H1 (cell line): ENCODE measurements around the gene EAPP. TPM values are rescaled to one million over a fixed set of nuclear protein-coding genes. Genes with fewer than 3 reads are reported as not detected.

Experiments used
- CTCF ChIA-PET: fragments of 300-600 bp; sonication (Branson Sonifier 250); formaldehyde crosslinking; loops from one replicate; lab custom pipeline; 2021; ENCODE audit not compliant: partially characterized antibody; lab: Charles Lee
- POLR2A ChIA-PET: fragments of 300-600 bp; sonication (Branson Sonifier 250); formaldehyde crosslinking; loops from one replicate; lab custom pipeline; 2021; ENCODE audit warnings: inconsistent platforms; ENCODE audit not compliant: partially characterized antibody; lab: Charles Lee
- DNase-seq, 2 experiments: peaks; one replicate each; pipeline versions ENCODE4 v3.0.0 to v3.0.0-alpha.2; 2010 to 2022; ENCODE audit warnings: low spot score in 2 of 2, low read depth in 1 of 2, mixed read lengths in 1 of 2
- FAIRE-seq: peaks from 2 replicates; lab custom pipeline; 2011; peaks lifted over from hg19 to GRCh38; lab: Jason Lieb, UNC
- H2AFZ ChIP-seq: 2 replicates; pipeline ENCODE4 v1.8.1; 2012; ENCODE audit warnings: low read length, inconsistent platforms
- H2AK5ac ChIP-seq: 2 replicates; pipeline ENCODE4 v1.6.1; 2013; ENCODE audit warnings: low read depth, low read length
- H2BK120ac ChIP-seq: replicated peaks from 2 replicates; pipeline ENCODE3; 2013; ENCODE audit warnings: low read depth, low read length, inconsistent platforms
- H2BK12ac ChIP-seq: 2 replicates; pipeline ENCODE4 v1.6.1; 2013; ENCODE audit warnings: low read depth, low read length
- H2BK15ac ChIP-seq: 2 replicates; pipeline ENCODE4 v1.6.1; 2013; ENCODE audit warnings: low read length
- H2BK20ac ChIP-seq: 2 replicates; pipeline ENCODE4 v1.6.1; 2013; ENCODE audit warnings: low read length
- H2BK5ac ChIP-seq: 2 replicates; pipeline ENCODE4 v1.6.1; 2013; ENCODE audit warnings: low read depth, low read length
- H3K14ac ChIP-seq: 2 replicates; pipeline ENCODE4 v1.6.1; 2013; ENCODE audit warnings: inconsistent platforms; ENCODE audit not compliant: insufficient read length
- H3K18ac ChIP-seq: 2 replicates; pipeline ENCODE4 v1.6.1; 2013; ENCODE audit warnings: low read length; ENCODE audit errors: extremely low read depth
- H3K23ac ChIP-seq: 2 replicates; pipeline ENCODE4 v1.6.1; 2013; ENCODE audit warnings: inconsistent platforms; ENCODE audit not compliant: insufficient read length
- H3K23me2 ChIP-seq: 2 replicates; pipeline ENCODE4 v1.6.1; 2013; ENCODE audit warnings: low read depth, low read length
- H3K27ac ChIP-seq: 2 replicates; pipeline ENCODE4 v1.6.1; 2011; ENCODE audit warnings: low read depth, low read length, inconsistent platforms
- H3K27me3 ChIP-seq, 4 experiments: replicated peaks in 1 of 4; 1 replicate in 1 of 4; 2 replicates in 3 of 4; pipeline versions ENCODE4 v1.6.1 to v1.8.1; 2011 to 2013; ENCODE audit warnings: low read length in 3 of 4, mild to moderate bottlenecking in 3 of 4, inconsistent platforms in 2 of 4, mixed read lengths in 2 of 4, moderate library complexity in 1 of 4; ENCODE audit not compliant: control insufficient read depth in 3 of 4, insufficient read depth in 3 of 4; ENCODE audit errors: extremely low read depth in 1 of 4
- H3K36me3 ChIP-seq, 4 experiments: 2 replicates each; pipeline versions ENCODE4 v1.6.1 to v1.8.1; 2011 to 2013; ENCODE audit warnings: mild to moderate bottlenecking in 4 of 4, low read length in 3 of 4, moderate library complexity in 2 of 4, control low read depth in 1 of 4, inconsistent platforms in 1 of 4; ENCODE audit not compliant: insufficient read depth in 4 of 4, control insufficient read depth in 2 of 4
- H3K4ac ChIP-seq: replicated peaks from 2 replicates; pipeline ENCODE3; 2013; ENCODE audit warnings: low read length, low read depth, mixed read lengths, inconsistent platforms; ENCODE audit not compliant: insufficient read length
- H3K4me1 ChIP-seq, 4 experiments: replicated peaks in 1 of 4; 1 replicate in 1 of 4; 2 replicates in 3 of 4; pipeline versions ENCODE4 v1.6.1 to v1.8.1; 2011 to 2013; ENCODE audit warnings: low read length in 3 of 4, inconsistent platforms in 2 of 4, mixed read lengths in 1 of 4; ENCODE audit not compliant: insufficient read depth in 4 of 4, control insufficient read depth in 3 of 4
- H3K4me2 ChIP-seq, 2 experiments: 2 replicates each; pipeline versions ENCODE4 v1.6.1 to v1.8.1; 2011 to 2013; ENCODE audit warnings: low read depth in 2 of 2, low read length in 2 of 2, control low read depth in 1 of 2, inconsistent platforms in 1 of 2, mild to moderate bottlenecking in 1 of 2; ENCODE audit not compliant: insufficient read depth in 1 of 2
- H3K4me3 ChIP-seq, 4 experiments: fragments of 200-600, 300-600 bp in 1 of 4; sonication (generic), shearing (Covaris generic), sonication (Bioruptor Twin) in 1 of 4; 2 replicates each; pipeline versions ENCODE4 v1.5.1 to v1.8.1; 2011 to 2016; ENCODE audit warnings: low read length in 4 of 4, low read depth in 3 of 4, control low read depth in 2 of 4, inconsistent platforms in 2 of 4, mild to moderate bottlenecking in 2 of 4, mixed read lengths in 1 of 4, moderate library complexity in 1 of 4; ENCODE audit not compliant: insufficient read depth in 2 of 4; ENCODE audit errors: extremely low read depth in 1 of 4
- H3K56ac ChIP-seq: replicated peaks from 2 replicates; pipeline ENCODE3; 2013; ENCODE audit warnings: low read depth, mild to moderate bottlenecking, mixed read lengths, low read length, inconsistent platforms; ENCODE audit not compliant: insufficient read length
- H3K79me1 ChIP-seq: 2 replicates; pipeline ENCODE4 v1.6.1; 2013; ENCODE audit warnings: low read depth, low read length, control low read depth
- H3K79me2 ChIP-seq, 2 experiments: 2 replicates each; pipeline versions ENCODE4 v1.6.1 to v1.8.1; 2012 to 2013; ENCODE audit warnings: low read length in 2 of 2, mild to moderate bottlenecking in 2 of 2, inconsistent platforms in 1 of 2; ENCODE audit not compliant: insufficient read depth in 2 of 2, control insufficient read depth in 1 of 2
- H3K9ac ChIP-seq, 4 experiments: replicated peaks in 1 of 4; 1 replicate in 1 of 4; 2 replicates in 3 of 4; pipeline versions ENCODE4 v1.6.1 to v1.8.1; 2011 to 2013; ENCODE audit warnings: low read depth in 3 of 4, low read length in 3 of 4, control low read depth in 2 of 4, mild to moderate bottlenecking in 2 of 4, moderate library complexity in 2 of 4, inconsistent platforms in 1 of 4; ENCODE audit errors: extremely low read depth in 1 of 4
- H3K9me3 ChIP-seq, 2 experiments: 2 replicates each; pipeline versions ENCODE4 v1.6.1 to v1.8.1; 2012 to 2013; ENCODE audit warnings: mild to moderate bottlenecking in 2 of 2, moderate library complexity in 2 of 2, control low read depth in 1 of 2, inconsistent platforms in 1 of 2, low read depth in 1 of 2, low read length in 1 of 2, mixed read lengths in 1 of 2; ENCODE audit not compliant: insufficient read depth in 2 of 2
- H4K20me1 ChIP-seq, 2 experiments: replicated peaks in 1 of 2; 2 replicates each; pipeline versions ENCODE3 to v1.8.1; 2011 to 2013; ENCODE audit warnings: inconsistent platforms in 2 of 2, low read length in 2 of 2, mild to moderate bottlenecking in 1 of 2; ENCODE audit not compliant: insufficient read depth in 2 of 2, control insufficient read depth in 1 of 2
- H4K5ac ChIP-seq: 2 replicates; pipeline ENCODE4 v1.6.1; 2013; ENCODE audit warnings: low read length, low read depth, mixed read lengths, inconsistent platforms; ENCODE audit not compliant: insufficient read length
- H4K8ac ChIP-seq: 2 replicates; pipeline ENCODE4 v1.8.0; 2013; ENCODE audit warnings: mild to moderate bottlenecking, moderate library complexity, low read length, inconsistent platforms; ENCODE audit not compliant: insufficient read depth; ENCODE audit errors: extremely low read depth
- H4K91ac ChIP-seq: replicated peaks from 2 replicates; pipeline ENCODE3; 2013; ENCODE audit warnings: low read length, mixed read lengths, inconsistent platforms; ENCODE audit not compliant: insufficient read length
- CBX5 ChIP-seq: fragments of 300-800, 300-1000 bp; sonication (generic); IDR thresholded peaks from 2 replicates; pipeline ENCODE4 v1.7.1; 2016; ENCODE audit warnings: antibody characterized with exemption, low read length, low read depth
- CHD1 ChIP-seq: IDR thresholded peaks from 2 replicates; pipeline ENCODE4 v1.6.1; 2012; ENCODE audit warnings: low read depth, low read length, improper control_type of control experiment
- CREB1 ChIP-seq: IDR thresholded peaks from 2 replicates; pipeline ENCODE4 v1.6.1; 2012; ENCODE audit warnings: inconsistent platforms
- FOSL1 ChIP-seq: IDR thresholded peaks from 2 replicates; pipeline ENCODE4 v1.6.1; 2011; ENCODE audit warnings: mild to moderate bottlenecking, low read depth, low read length, moderate library complexity; ENCODE audit not compliant: insufficient read depth
- JUND ChIP-seq: IDR thresholded peaks from 2 replicates; pipeline ENCODE4 v1.6.1; 2011; ENCODE audit warnings: mild to moderate bottlenecking, improper control_type of control experiment, low read length
- KDM1A ChIP-seq: fragments of 200-600, 300-600 bp; sonication (generic); IDR thresholded peaks from 2 replicates; pipeline ENCODE4 v1.7.1; 2016; ENCODE audit warnings: mild to moderate bottlenecking, low read length, borderline replicate concordance
- POLR2AphosphoS5 ChIP-seq: IDR thresholded peaks from 2 replicates; pipeline ENCODE4 v1.6.1; 2011; ENCODE audit warnings: low read depth, low read length
- POU5F1 ChIP-seq: IDR thresholded peaks from 2 replicates; pipeline ENCODE4 v1.6.1; 2011; ENCODE audit warnings: low read depth, mild to moderate bottlenecking, low read length, moderate library complexity
- RAD21 ChIP-seq, 2 experiments: IDR thresholded peaks in 1 of 2; conservative IDR thresholded peaks in 1 of 2; 2 replicates each; pipeline ENCODE4 v1.6.1; 2011; ENCODE audit warnings: low read depth in 2 of 2, low read length in 2 of 2, improper control_type of control experiment in 1 of 2, inconsistent platforms in 1 of 2, mild to moderate bottlenecking in 1 of 2, moderate library complexity in 1 of 2
- SIRT6 ChIP-seq: IDR thresholded peaks from one replicate; pipeline ENCODE4 v1.7.1; 2012; ENCODE audit warnings: low read length, inconsistent platforms
- TEAD4 ChIP-seq: IDR thresholded peaks from 2 replicates; pipeline ENCODE4 v1.6.1; 2012; ENCODE audit warnings: low read depth, low read length, inconsistent platforms, mixed read lengths
- ZNF274 ChIP-seq: IDR thresholded peaks from 2 replicates; pipeline ENCODE4 v1.7.0; 2012; ENCODE audit warnings: low read length, borderline replicate concordance; ENCODE audit errors: extremely low read depth
- WGBS, 2 experiments: shearing (Covaris generic) in 1 of 2; methylation state at CpG; one replicate each; pipeline versions ENCODE4 v1.1.6 to v1.1.7; 2013 to 2015; ENCODE audit warnings: low lambda C conversion rate in 2 of 2, mixed read lengths in 2 of 2, inconsistent platforms in 1 of 2, low coverage in 1 of 2, missing lambda C conversion rate in 1 of 2; ENCODE audit not compliant: insufficient replicate concordance in 2 of 2, insufficient coverage in 1 of 2, insufficient read length in 1 of 2; ENCODE audit errors: extremely low coverage in 1 of 2, missing lambda C conversion rate in 1 of 2; 5-methylcytosine and 5-hydroxymethylcytosine counted together
- polyA plus RNA-seq, 7 experiments: library from polyadenylated mRNA; depleted of rRNA in 3 of 7; stranded (reverse) in 5 of 7; unstranded in 2 of 7; fragments of >200 nt in 5 of 7; fragments of 200-250 nt in 2 of 7; gene quantifications; 1 replicate in 5 of 7; 2 replicates in 1 of 7; 4 replicates in 1 of 7; pipeline versions ENCODE4 v1.2.1 to v1.2.3, GENCODE V29; 2011 to 2013; ENCODE audit warnings: missing spikeins in 2 of 7, mixed read lengths in 2 of 7
- total RNA-seq: library from RNA; stranded (reverse); fragmentation: NEBNext Ultra II Directional; extraction: Animal tissue kit (Norgen Biotek cat#: 25700); gene quantifications from 2 replicates; pipeline ENCODE4 v1.2.1, GENCODE V29; 2021
- TF ChIP-seq, protein P1 (sequence below), 3 experiments: IDR thresholded peaks; 1 replicate in 2 of 3; 2 replicates in 1 of 3; pipeline versions ENCODE4 v1.5.1 to v1.6.1; 2011; ENCODE audit warnings: low read length in 3 of 3, mild to moderate bottlenecking in 3 of 3, inconsistent platforms in 2 of 3, low read depth in 1 of 3, moderate library complexity in 1 of 3; ENCODE audit not compliant: insufficient read depth in 1 of 3; ENCODE audit errors: control extremely low read depth in 1 of 3

EAPP gene
- total and polyA plus RNA-seq, 2 of the 8 experiments (the other 6 are each of a cell fraction or from before 2014, with no cell fraction given) = 18.3 to 28.7 TPM

DNA sequence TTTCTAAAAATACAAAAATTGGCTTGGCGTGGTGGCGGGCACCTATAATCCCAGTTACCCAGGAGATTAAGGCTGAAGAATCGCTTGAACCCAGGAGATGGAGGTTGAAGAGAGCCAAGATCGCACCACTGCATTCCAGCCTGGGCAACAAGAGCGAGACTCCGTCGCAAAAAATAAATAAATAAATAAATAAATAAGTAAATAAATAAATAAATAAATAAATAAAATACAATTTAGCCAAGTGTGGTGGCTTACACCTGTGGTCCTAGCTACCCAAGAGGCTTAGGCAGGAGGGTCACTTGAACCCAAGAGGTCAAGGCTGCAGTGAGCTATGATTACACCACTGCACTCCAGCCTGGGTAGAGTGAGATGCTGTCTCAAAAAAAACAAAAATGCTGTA lies 51.0 kb downstream of the EAPP start:
- Histone ChIP-seq H3K79me1 (no peaks in the 10 kb centered on the region), H3K23ac (no peak overlapping the region), H3K23me2 (no peaks in the 10 kb centered on the region; the same call in 1 of the 2 replicates), H3K9me3 (no peaks in the 10 kb centered on the region), H3K4me3 (no peak overlapping the region), H3K14ac (no peak overlapping the region), H2BK20ac (no peak overlapping the region), H3K4ac (no peak overlapping the region), H3K79me2 (no peaks in the 10 kb centered on the region), H3K4me2 (no peak overlapping the region), H3K27ac (no peak overlapping the region), H2AK5ac (no peak overlapping the region), H2BK120ac (no peak overlapping the region), H4K20me1 (no peaks in the 10 kb centered on the region), H2BK12ac (no peak overlapping the region), H2BK15ac (no peak overlapping the region), H3K36me3 (no peaks in the 10 kb centered on the region), H2AFZ (no peak overlapping the region), H4K91ac (no peak overlapping the region), H3K18ac (no peak overlapping the region), H3K27me3 (no peaks in the 10 kb centered on the region), H3K4me1 (no peaks in the 10 kb centered on the region), H3K9ac (no peak overlapping the region), H3K56ac (no peak overlapping the region), H4K5ac (no peak overlapping the region), H4K8ac (no peak overlapping the region; the same call in 1 of the 2 replicates), H2BK5ac (no peak overlapping the region)
- WGBS, 2 experiments = 96% methylated on average over 7 of the region's 7 CpGs; no CpG with 5 or more reads in 1 of the 2 experiments
- FAIRE-seq = no peak
- ChIA-PET CTCF (no interaction called here), POLR2A (no interaction called here)
- DNase-seq = no peak
- TF ChIP-seq CBX5 (no peak), POLR2AphosphoS5 (no peak), SIRT6 (no peak), TEAD4 (no peak), JUND (no peak), FOSL1 (no peak), KDM1A (no peak), CREB1 (no peak), ZNF274 (no peak), RAD21 (IDR thresholded peaks at IDR 0.05 in 1 of 2, conservative IDR thresholded peaks at IDR 0.05 in 1 of 2; ENCODE audit: low read depth in 2 of 2, low read length in 2 of 2) (no peak), CHD1 (no peak), POU5F1 (no peak)
- TF ChIP-seq, protein P1, sequence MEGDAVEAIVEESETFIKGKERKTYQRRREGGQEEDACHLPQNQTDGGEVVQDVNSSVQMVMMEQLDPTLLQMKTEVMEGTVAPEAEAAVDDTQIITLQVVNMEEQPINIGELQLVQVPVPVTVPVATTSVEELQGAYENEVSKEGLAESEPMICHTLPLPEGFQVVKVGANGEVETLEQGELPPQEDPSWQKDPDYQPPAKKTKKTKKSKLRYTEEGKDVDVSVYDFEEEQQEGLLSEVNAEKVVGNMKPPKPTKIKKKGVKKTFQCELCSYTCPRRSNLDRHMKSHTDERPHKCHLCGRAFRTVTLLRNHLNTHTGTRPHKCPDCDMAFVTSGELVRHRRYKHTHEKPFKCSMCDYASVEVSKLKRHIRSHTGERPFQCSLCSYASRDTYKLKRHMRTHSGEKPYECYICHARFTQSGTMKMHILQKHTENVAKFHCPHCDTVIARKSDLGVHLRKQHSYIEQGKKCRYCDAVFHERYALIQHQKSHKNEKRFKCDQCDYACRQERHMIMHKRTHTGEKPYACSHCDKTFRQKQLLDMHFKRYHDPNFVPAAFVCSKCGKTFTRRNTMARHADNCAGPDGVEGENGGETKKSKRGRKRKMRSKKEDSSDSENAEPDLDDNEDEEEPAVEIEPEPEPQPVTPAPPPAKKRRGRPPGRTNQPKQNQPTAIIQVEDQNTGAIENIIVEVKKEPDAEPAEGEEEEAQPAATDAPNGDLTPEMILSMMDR (IDR thresholded peaks at IDR 0.05; ENCODE audit: control extremely low read depth in 1 of 3, insufficient read depth in 1 of 3, low read depth in 1 of 3, low read length in 3 of 3) = no peak
